ENCODE results near the gene LRRC4C.

LRRC4C gene

GRCh38 chr11:41116970-41117369, 342.5 kb downstream of the LRRC4C start:
- no peak for DNase-seq (ENCODE audit: low spot score)

- no peak for DNase-seq (ENCODE audit: low spot score)
Measured at GRCh38 chr11:41115066-41115465, 344.4 kb downstream of the LRRC4C start.

- DNase-seq (ENCODE audit: low spot score) = no peak
Measured at GRCh38 chr11:41113160-41113559, 346.3 kb downstream of the LRRC4C start.

- no peak for DNase-seq (ENCODE audit: low spot score)
Measured at GRCh38 chr11:41110527-41110926, 348.9 kb downstream of the LRRC4C start.

- no peak for DNase-seq (ENCODE audit: low spot score)
Measured at GRCh38 chr11:41102471-41102870, 357.0 kb downstream of the LRRC4C start.

GRCh38 chr11:41099654-41100053, 359.8 kb downstream of the LRRC4C start:
- DNase-seq (ENCODE audit: low spot score) = no peak

GRCh38 chr11:41085123-41085522, 374.3 kb downstream of the LRRC4C start:
- no peak for DNase-seq (ENCODE audit: low spot score)

GRCh38 chr11:41081756-41082285, 377.6 kb downstream of the LRRC4C start:
- no peak for DNase-seq (ENCODE audit: low spot score)

- DNase-seq (ENCODE audit: low spot score) = no peak
Measured at GRCh38 chr11:41074318-41074717, 385.1 kb downstream of the LRRC4C start.

GRCh38 chr11:41065432-41065831, 394.0 kb downstream of the LRRC4C start:
- no peak for DNase-seq (ENCODE audit: low spot score)

- no peak for DNase-seq (ENCODE audit: low spot score)
Measured at GRCh38 chr11:41058138-41058537, 401.3 kb downstream of the LRRC4C start.

GRCh38 chr11:41056892-41057569, 402.4 kb downstream of the LRRC4C start:
- no peak for DNase-seq (ENCODE audit: low spot score)

GRCh38 chr11:41053894-41054293, 405.6 kb downstream of the LRRC4C start:
- no peak for DNase-seq (ENCODE audit: low spot score)

GRCh38 chr11:41051919-41052635, 407.4 kb downstream of the LRRC4C start:
- DNase-seq (ENCODE audit: low spot score) = no peak

GRCh38 chr11:41050791-41051190, 408.7 kb downstream of the LRRC4C start:
- DNase-seq (ENCODE audit: low spot score) = no peak

- DNase-seq (ENCODE audit: low spot score) = no peak
Measured at GRCh38 chr11:41047229-41047628, 412.2 kb downstream of the LRRC4C start.

GRCh38 chr11:41045266-41045665, 414.2 kb downstream of the LRRC4C start:
- DNase-seq (ENCODE audit: low spot score) = no peak

GRCh38 chr11:41044747-41045146, 414.7 kb downstream of the LRRC4C start:
- DNase-seq (ENCODE audit: low spot score) = no peak

- DNase-seq (ENCODE audit: low spot score) = no peak
Measured at GRCh38 chr11:41042688-41043087, 416.8 kb downstream of the LRRC4C start.

- no peak for DNase-seq (ENCODE audit: low spot score)
Measured at GRCh38 chr11:41040474-41040873, 419.0 kb downstream of the LRRC4C start.

- no peak for DNase-seq (ENCODE audit: low spot score)
Measured at GRCh38 chr11:41039592-41039991, 419.9 kb downstream of the LRRC4C start.

GRCh38 chr11:41031551-41032060, 427.8 kb downstream of the LRRC4C start:
- no peak for DNase-seq (ENCODE audit: low spot score)

- no peak for DNase-seq (ENCODE audit: low spot score)
Measured at GRCh38 chr11:41020259-41020658, 439.2 kb downstream of the LRRC4C start.

Data from globus pallidus (tissue), 1 donor.